C4-2B (cell line): ENCODE data around the gene UPF2.

Source experiments
- CTCF ChIP-seq: fragments of 450-650 bp; conservative IDR thresholded peaks from 2 replicates; pipeline ENCODE4 v1.5.1; 2017; ENCODE audit warnings: mild to moderate bottlenecking
- ZFX ChIP-seq: fragments of 450-650 bp; IDR thresholded peaks from 2 replicates; pipeline ENCODE4 v1.6.1; 2017

- TF ChIP-seq CTCF, result no peak
- no peak for TF ChIP-seq ZFX
These were observed 155.0 kb downstream of the UPF2 start for GRCh38 chr10:11887381-11888227.
